Kidney (tissue), 14 donors: ENCODE measurements around the gene HSPH1. TPM values are rescaled to one million over a fixed set of nuclear protein-coding genes. Genes with fewer than 3 reads are reported as not detected.

Experiments
- DNase-seq, 5 donors: peaks; one replicate each; pipeline ENCODE4 v3.0.0-alpha.2; 2013 to 2020
- FAIRE-seq: peaks from 2 replicates; lab custom pipeline; 2012; peaks lifted over from hg19 to GRCh38; lab: Jason Lieb, UNC
- H3K27ac ChIP-seq, 2 donors: one replicate each; pipeline ENCODE4 v1.7.0; 2013; ENCODE audit warnings: low read depth in 2 of 2, low read length in 2 of 2, inconsistent platforms in 1 of 2
- H3K27me3 ChIP-seq: one replicate; pipeline ENCODE4 v1.7.1; 2013; ENCODE audit warnings: low read length, inconsistent platforms; ENCODE audit not compliant: control insufficient read depth, insufficient read depth
- H3K36me3 ChIP-seq, 3 donors: one replicate each; pipeline versions ENCODE4 v1.7.0 to v1.7.1; 2013; ENCODE audit warnings: low read length in 3 of 3, control low read depth in 1 of 3, inconsistent platforms in 1 of 3; ENCODE audit not compliant: insufficient read depth in 3 of 3, control insufficient read depth in 2 of 3
- H3K4me1 ChIP-seq, 3 donors: one replicate each; pipeline versions ENCODE4 v1.7.0 to v1.7.1; 2013; ENCODE audit warnings: low read length in 3 of 3, inconsistent platforms in 1 of 3, low read depth in 1 of 3; ENCODE audit not compliant: control insufficient read depth in 2 of 3, insufficient read depth in 2 of 3
- H3K4me3 ChIP-seq, 3 donors: one replicate each; pipeline versions ENCODE4 v1.7.0 to v1.8.1; 2013; ENCODE audit warnings: low read length in 3 of 3, control low read depth in 1 of 3, inconsistent platforms in 1 of 3
- H3K9ac ChIP-seq, 3 donors: one replicate each; pipeline versions ENCODE4 v1.7.0 to v1.7.1; 2013; ENCODE audit warnings: low read length in 3 of 3, control low read depth in 1 of 3, inconsistent platforms in 1 of 3
- H3K9me3 ChIP-seq, 3 donors: one replicate each; pipeline versions ENCODE4 v1.7.0 to v1.7.1; 2013; ENCODE audit warnings: low read length in 3 of 3, control low read depth in 1 of 3, inconsistent platforms in 1 of 3; ENCODE audit not compliant: control insufficient read depth in 2 of 3, insufficient read depth in 1 of 3
- intact Hi-C: fragments of 100-400 bp; cut with DNase I; formaldehyde crosslinking; loops from one replicate; pipeline ENCODE4 v1.11.1; 2022
- polyA plus RNA-seq: library from polyadenylated mRNA; stranded (reverse); fragments of 350-450 nt; fragmentation: Illumina TruSeq; extraction: RNeasy Lipid Tissue Mini Kit (QIAGEN cat#74804); gene quantifications from one replicate; pipeline ENCODE4 v1.2.3, GENCODE V29; 2014; ENCODE audit warnings: low read depth, low replicate concordance; ENCODE audit not compliant: insufficient read depth
- total RNA-seq: library from RNA; stranded (reverse); fragmentation: NEBNext Ultra II Directional; extraction: Animal tissue kit (Norgen Biotek cat#: 25700); gene quantifications from one replicate; pipeline ENCODE4 v1.2.1, GENCODE V29; 2021
- TF ChIP-seq, protein P1 (sequence below): IDR thresholded peaks from 3 replicates; pipeline ENCODE4 v1.5.1; 2012; ENCODE audit warnings: mild to moderate bottlenecking, moderate library complexity, borderline replicate concordance; ENCODE audit not compliant: insufficient read depth; ENCODE audit errors: extremely low read depth
- donor health status: control.
- donor health status: control.
- donor health status: control.
- donor health status: control.
- donor health status: control.
- donor health status: DM: yes; HTN: yes; CAD: no.
- donor health status: Normal renal cell carcinoma (clear cell type).

HSPH1 gene
- total and polyA plus RNA-seq, 2 donors from 2014 or later: 46.2 to 66.2 TPM

DNA sequence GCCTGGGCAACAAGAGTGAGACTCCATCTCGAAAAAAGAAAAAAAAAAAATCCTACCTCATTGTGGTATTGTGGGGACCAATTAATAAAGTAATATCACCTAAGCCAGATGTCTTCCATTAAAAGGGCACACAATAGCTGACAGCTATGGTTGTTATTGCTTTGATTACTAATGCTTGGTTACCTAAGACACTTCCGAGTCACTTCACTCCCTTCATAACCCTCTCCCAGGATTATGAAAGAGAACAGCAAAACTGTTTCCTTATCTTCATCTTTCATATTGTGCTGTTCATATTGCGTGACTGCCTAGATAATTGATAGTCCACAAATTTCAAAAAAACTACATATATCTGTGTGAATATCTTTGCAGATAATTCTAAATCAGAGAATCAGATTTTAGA is 10.3 kb upstream of the HSPH1 start:
- FAIRE-seq (no peak), DNase-seq (no peak)
- Histone ChIP-seq H3K4me3 (no peak overlapping the region), H3K36me3 (no peaks in the 10 kb centered on the region), H3K9me3 (no peaks in the 10 kb centered on the region), H3K27ac (no peak overlapping the region), H3K9ac (no peak overlapping the region), H3K27me3 (no peaks in the 10 kb centered on the region), H3K4me1 (no peaks in the 10 kb centered on the region)
- intact Hi-C loops: no loop called here
- TF ChIP-seq, protein P1, sequence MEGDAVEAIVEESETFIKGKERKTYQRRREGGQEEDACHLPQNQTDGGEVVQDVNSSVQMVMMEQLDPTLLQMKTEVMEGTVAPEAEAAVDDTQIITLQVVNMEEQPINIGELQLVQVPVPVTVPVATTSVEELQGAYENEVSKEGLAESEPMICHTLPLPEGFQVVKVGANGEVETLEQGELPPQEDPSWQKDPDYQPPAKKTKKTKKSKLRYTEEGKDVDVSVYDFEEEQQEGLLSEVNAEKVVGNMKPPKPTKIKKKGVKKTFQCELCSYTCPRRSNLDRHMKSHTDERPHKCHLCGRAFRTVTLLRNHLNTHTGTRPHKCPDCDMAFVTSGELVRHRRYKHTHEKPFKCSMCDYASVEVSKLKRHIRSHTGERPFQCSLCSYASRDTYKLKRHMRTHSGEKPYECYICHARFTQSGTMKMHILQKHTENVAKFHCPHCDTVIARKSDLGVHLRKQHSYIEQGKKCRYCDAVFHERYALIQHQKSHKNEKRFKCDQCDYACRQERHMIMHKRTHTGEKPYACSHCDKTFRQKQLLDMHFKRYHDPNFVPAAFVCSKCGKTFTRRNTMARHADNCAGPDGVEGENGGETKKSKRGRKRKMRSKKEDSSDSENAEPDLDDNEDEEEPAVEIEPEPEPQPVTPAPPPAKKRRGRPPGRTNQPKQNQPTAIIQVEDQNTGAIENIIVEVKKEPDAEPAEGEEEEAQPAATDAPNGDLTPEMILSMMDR: no peak

DNA sequence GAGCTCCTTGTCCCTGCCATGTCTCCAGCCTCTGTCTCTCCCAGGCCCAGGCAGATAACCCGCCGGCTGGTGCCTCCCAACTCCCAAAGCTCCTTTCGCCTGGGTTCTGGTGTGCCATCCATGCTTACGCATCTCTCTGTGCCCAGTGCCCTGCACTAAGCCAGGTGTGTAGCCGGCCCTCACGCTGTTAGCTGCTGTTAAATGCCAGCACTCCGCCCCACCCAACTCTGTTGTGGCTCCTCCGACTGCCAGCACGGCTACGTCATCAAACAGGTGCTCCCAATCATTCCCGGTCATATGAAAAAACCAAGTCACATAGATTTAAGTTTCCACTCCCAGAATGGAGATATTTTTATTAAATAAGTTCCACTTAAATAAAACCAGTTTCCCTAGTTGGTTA is 7.0 kb upstream of the HSPH1 start:
- no peaks in the 10 kb centered on the region for H3K27me3 ChIP-seq
- TF ChIP-seq, protein P1: no peak
- no peak overlapping the region for H3K27ac ChIP-seq
- H3K9me3 ChIP-seq: no peaks in the 10 kb centered on the region
- FAIRE-seq: no peak
- H3K36me3 ChIP-seq: no peaks in the 10 kb centered on the region
- H3K9ac ChIP-seq: no peak overlapping the region
- DNase-seq: no peak
- no peaks in the 10 kb centered on the region for H3K4me1 ChIP-seq
- no peak overlapping the region for H3K4me3 ChIP-seq
- intact Hi-C loops: no loop called here

DNA sequence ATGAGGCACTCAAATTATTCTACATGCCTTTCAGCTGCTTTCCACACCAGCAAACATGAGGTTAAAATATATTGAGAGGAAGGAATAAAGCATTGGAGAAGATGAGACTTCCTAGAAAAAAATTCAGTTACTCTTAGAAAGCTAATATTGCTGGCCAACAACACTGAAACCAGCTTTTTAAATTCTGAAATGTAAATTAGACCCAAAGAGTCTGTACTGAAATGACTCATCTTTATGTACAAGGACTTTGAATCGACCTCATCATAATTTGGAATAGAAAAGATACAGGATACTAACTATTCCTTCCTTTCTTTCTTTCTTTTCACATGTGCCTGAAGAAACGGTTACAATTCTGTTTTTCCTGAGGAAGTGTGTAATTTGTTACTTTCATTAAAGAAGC is 6.5 kb upstream of the HSPH1 start:
- Histone ChIP-seq H3K9ac (no peak overlapping the region), H3K36me3 (no peaks in the 10 kb centered on the region), H3K27me3 (no peaks in the 10 kb centered on the region), H3K9me3 (no peaks in the 10 kb centered on the region), H3K27ac (no peak overlapping the region), H3K4me3 (no peak overlapping the region), H3K4me1 (no peaks in the 10 kb centered on the region)
- no peak for DNase-seq
- intact Hi-C loops: no loop called here
- no peak for FAIRE-seq
- TF ChIP-seq, protein P1: no peak

DNA sequence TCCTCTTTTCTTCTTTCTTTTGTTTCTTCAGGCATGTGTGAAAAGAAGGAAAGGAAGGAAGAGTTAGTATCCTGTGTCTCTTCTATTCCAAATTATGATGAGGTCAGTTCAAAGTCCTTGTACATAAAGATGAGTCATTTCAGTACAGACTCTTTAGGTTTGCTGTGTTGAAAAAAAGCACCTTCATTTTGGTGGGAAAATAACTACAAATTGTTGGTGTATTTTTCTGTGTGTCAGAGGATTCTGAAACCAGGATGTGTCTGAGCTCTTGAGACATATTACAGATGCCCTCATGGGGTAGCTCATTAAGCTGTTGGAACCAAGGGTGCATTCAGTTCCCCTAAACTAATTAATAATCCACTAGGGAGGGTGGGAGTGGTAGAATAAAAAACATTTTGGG is 5.8 kb upstream of the HSPH1 start:
- intact Hi-C loops: no loop called here
- no peak for FAIRE-seq
- H3K27me3 ChIP-seq: no peaks in the 10 kb centered on the region

More for the DNA sequence above, 5.8 kb upstream of the HSPH1 start:
- H3K36me3 ChIP-seq: no peaks in the 10 kb centered on the region
- no peak overlapping the region for H3K4me3 ChIP-seq
- no peak overlapping the region for H3K27ac ChIP-seq
- TF ChIP-seq, protein P1: no peak
- peaks cover 0 to 4% (median 2%) of the 10 kb centered on the region in 3 donors for H3K4me1 ChIP-seq
- no peaks in the 10 kb centered on the region for H3K9me3 ChIP-seq
- no peak for DNase-seq
- no peak overlapping the region for H3K9ac ChIP-seq
